SU-DHL-6 (cell line): ENCODE data around the gene DNAH5.

Experiments
- H2AFZ ChIP-seq: fragments of 200-600 bp; sonication (generic); 2 replicates; pipeline ENCODE4 v1.6.1; 2014; ENCODE audit warnings: low read depth, mild to moderate bottlenecking, moderate library complexity, mixed read lengths, antibody characterized with exemption, low read length; ENCODE audit not compliant: severe bottlenecking
- H3F3A ChIP-seq: fragments of 200-600 bp; shearing (Covaris generic); 2 replicates; pipeline ENCODE4 v1.6.0; 2016; ENCODE audit warnings: antibody characterized with exemption, mild to moderate bottlenecking; ENCODE audit not compliant: insufficient read depth
- H3K27ac ChIP-seq: fragments of 200-600 bp; sonication (generic); 2 replicates; pipeline ENCODE4 v1.5.1; 2016; ENCODE audit warnings: low read depth, mild to moderate bottlenecking, low read length, moderate library complexity, mixed read lengths
- H3K27me3 ChIP-seq: fragments of 200-600 bp; sonication (generic), shearing (Covaris generic); 2 replicates; pipeline ENCODE4 v1.6.0; 2014; ENCODE audit warnings: mild to moderate bottlenecking, low read length
- H3K36me3 ChIP-seq: fragments of 200-600 bp; sonication (generic); 2 replicates; pipeline ENCODE4 v1.6.1; 2014; ENCODE audit warnings: mild to moderate bottlenecking, low read length, mixed read lengths
- H3K4me2 ChIP-seq: fragments of 300-600, 200-600 bp; shearing (Covaris generic), sonication (generic); 2 replicates; pipeline ENCODE4 v1.6.0; 2014; ENCODE audit warnings: low read length, low read depth, mild to moderate bottlenecking; ENCODE audit not compliant: poor library complexity, severe bottlenecking
- H3K4me3 ChIP-seq: fragments of 200-600 bp; sonication (generic); 2 replicates; pipeline ENCODE4 v1.5.1; 2014; ENCODE audit warnings: antibody characterized with exemption, low read length, mild to moderate bottlenecking, mixed read lengths; ENCODE audit not compliant: insufficient read depth, poor library complexity, severe bottlenecking
- H3K79me2 ChIP-seq: fragments of 200-600 bp; sonication (generic); 2 replicates; pipeline ENCODE4 v1.6.1; 2014; ENCODE audit warnings: mild to moderate bottlenecking, low read length, moderate library complexity; ENCODE audit not compliant: insufficient read depth
- H3K9ac ChIP-seq: fragments of 200-600 bp; sonication (generic); 2 replicates; pipeline ENCODE4 v1.7.0; 2014; ENCODE audit warnings: mild to moderate bottlenecking, low read length
- H3K9me2 ChIP-seq: fragments of 200-600 bp; sonication (generic); replicated peaks from 2 replicates; pipeline ENCODE4 v1.6.1; 2014; ENCODE audit warnings: low read length; ENCODE audit not compliant: insufficient read depth
- H3K9me3 ChIP-seq: fragments of 200-600 bp; sonication (generic); 2 replicates; pipeline ENCODE4 v1.6.1; 2014; ENCODE audit warnings: low read length, mixed read lengths; ENCODE audit not compliant: insufficient read depth
- H4K20me1 ChIP-seq: fragments of 200-600 bp; sonication (generic); 2 replicates; pipeline ENCODE4 v1.6.1; 2014; ENCODE audit warnings: low read depth, mild to moderate bottlenecking, antibody characterized with exemption, low read length, moderate library complexity, mixed read lengths
- EZH2phosphoT487 ChIP-seq: fragments of 200-600 bp; sonication (generic), shearing (Covaris generic); conservative IDR thresholded peaks from 2 replicates; pipeline ENCODE4 v1.6.1; 2018; ENCODE audit warnings: mild to moderate bottlenecking, antibody characterized with exemption, low read length, moderate library complexity, mixed read lengths
- TF ChIP-seq, protein P1 (sequence below): fragments of 200-600 bp; sonication (generic); IDR thresholded peaks from one replicate; pipeline ENCODE4 v1.5.1; 2017; ENCODE audit warnings: antibody characterized with exemption, mild to moderate bottlenecking, low read length, moderate library complexity; ENCODE audit not compliant: insufficient read depth, poor library complexity, severe bottlenecking

The DNAH5 gene

DNA sequence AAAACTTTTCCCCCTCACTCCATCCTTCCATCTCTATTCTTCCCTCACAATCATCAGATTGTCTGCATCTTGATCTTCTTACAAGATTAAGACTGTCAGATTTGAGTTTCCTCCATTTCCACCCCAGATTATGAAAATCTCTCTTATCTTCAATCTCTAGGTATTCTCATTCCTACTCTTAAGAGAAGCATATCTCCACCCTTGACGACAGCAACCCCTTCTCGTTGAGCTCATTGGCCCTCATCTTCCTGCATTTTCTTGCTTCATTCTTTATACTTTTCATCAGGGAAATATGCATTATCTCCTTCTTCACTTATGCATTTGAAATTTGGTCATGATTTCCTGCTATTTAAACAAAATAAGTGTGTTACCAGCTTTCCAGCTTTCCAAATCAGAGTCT, 301.3 kb downstream of the DNAH5 start:
- H4K20me1 ChIP-seq: no peaks in the 10 kb centered on the region
- H3K9me3 ChIP-seq: no peaks in the 10 kb centered on the region
- H3K9ac ChIP-seq: no peak overlapping the region
- no peaks in the 10 kb centered on the region for H3K36me3 ChIP-seq
- no peaks in the 10 kb centered on the region for H3F3A ChIP-seq
- H3K4me2 ChIP-seq: no peak overlapping the region
- H3K27ac ChIP-seq: no peak overlapping the region
- H3K79me2 ChIP-seq: no peaks in the 10 kb centered on the region
- no peaks in the 10 kb centered on the region for H3K27me3 ChIP-seq
- H3K4me3 ChIP-seq: no peak overlapping the region
- H2AFZ ChIP-seq: no peak overlapping the region
- H3K9me2 ChIP-seq: no peaks in the 10 kb centered on the region
- TF ChIP-seq, protein P1, sequence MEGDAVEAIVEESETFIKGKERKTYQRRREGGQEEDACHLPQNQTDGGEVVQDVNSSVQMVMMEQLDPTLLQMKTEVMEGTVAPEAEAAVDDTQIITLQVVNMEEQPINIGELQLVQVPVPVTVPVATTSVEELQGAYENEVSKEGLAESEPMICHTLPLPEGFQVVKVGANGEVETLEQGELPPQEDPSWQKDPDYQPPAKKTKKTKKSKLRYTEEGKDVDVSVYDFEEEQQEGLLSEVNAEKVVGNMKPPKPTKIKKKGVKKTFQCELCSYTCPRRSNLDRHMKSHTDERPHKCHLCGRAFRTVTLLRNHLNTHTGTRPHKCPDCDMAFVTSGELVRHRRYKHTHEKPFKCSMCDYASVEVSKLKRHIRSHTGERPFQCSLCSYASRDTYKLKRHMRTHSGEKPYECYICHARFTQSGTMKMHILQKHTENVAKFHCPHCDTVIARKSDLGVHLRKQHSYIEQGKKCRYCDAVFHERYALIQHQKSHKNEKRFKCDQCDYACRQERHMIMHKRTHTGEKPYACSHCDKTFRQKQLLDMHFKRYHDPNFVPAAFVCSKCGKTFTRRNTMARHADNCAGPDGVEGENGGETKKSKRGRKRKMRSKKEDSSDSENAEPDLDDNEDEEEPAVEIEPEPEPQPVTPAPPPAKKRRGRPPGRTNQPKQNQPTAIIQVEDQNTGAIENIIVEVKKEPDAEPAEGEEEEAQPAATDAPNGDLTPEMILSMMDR: no peak
- no peak for TF ChIP-seq EZH2phosphoT487
